ENCODE results near the gene CCDC88B. TPM values are rescaled to one million over a fixed set of nuclear protein-coding genes. Genes with fewer than 3 reads are reported as not detected.

Gene CCDC88B
- total and polyA plus RNA-seq, 5 donors from 2014 or later, result 7.4 to 144 (median 10.2) TPM

DNA sequence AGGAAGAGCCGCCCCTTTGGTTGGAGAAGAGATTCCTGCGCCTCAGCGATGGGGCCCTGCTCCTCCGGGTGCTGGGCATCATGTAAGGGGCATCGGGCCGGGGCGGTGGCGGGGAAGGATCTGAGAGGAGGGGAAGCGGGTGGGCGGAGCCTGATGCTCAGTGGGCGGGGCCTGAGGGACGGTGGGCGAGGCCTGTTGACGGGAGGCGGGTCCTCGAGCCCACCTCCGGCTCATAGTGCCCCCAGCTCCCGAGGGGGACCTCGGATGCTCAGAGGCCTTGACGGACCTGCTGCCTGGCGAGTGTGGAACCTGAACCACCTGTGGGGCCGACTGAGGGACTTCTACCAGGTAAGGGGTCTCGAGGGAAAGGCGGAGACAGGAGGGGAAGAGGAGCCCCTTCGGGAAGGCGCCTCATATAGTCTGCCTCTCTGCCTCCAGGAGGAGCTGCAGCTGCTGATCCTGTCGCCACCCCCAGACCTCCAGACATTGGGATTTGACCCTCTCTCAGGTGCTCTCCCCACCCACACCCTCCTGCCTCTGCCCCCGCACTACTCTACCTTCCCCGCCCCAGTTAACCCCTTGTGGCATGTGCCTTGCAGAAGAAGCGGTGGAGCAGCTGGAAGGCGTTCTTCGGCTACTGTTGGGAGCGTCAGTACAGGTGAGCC, 799 bp downstream of the CCDC88B start:
- Mint-ChIP-seq H3K27me3 (no peaks in the 10 kb centered on the region), H3K4me1 (peaks cover 0 to 57% (median 25%) of the 10 kb centered on the region in 4 donors), H3K36me3 (peaks cover 11% of the 10 kb centered on the region), H3K9me3 (no peaks in the 10 kb centered on the region), H3K4me3 (peak overlapping the region; percentile 80 to 95 (median 88)), H3K27ac (peak overlapping the region; percentile 79 to 97 (median 95))
- Histone ChIP-seq H3K4me3 (ENCODE audit: low read depth, low read length) (no peak overlapping the region), H3K27me3 (ENCODE audit: control insufficient read depth, insufficient read depth, low read length) (no peaks in the 10 kb centered on the region), H3K36me3 (ENCODE audit: control insufficient read depth, insufficient read depth, low read length) (peaks cover 15% of the 10 kb centered on the region), H3K27ac (ENCODE audit: insufficient read depth, low read length, poor library complexity, severe bottlenecking) (peak overlapping the region; percentile 92), H3K9me3 (ENCODE audit: control insufficient read depth in 2 of 2, low read length in 2 of 2) (no peaks in the 10 kb centered on the region), H3K4me1 (ENCODE audit: control insufficient read depth, insufficient read depth, low read length, poor library complexity, severe bottlenecking) (peaks cover 36% of the 10 kb centered on the region)
- DNase-seq (peak; percentile 63 to 71 (median 67)), ATAC-seq (ENCODE audit: low read depth in 2 of 2) (peak; percentile 14 to 17)

DNA sequence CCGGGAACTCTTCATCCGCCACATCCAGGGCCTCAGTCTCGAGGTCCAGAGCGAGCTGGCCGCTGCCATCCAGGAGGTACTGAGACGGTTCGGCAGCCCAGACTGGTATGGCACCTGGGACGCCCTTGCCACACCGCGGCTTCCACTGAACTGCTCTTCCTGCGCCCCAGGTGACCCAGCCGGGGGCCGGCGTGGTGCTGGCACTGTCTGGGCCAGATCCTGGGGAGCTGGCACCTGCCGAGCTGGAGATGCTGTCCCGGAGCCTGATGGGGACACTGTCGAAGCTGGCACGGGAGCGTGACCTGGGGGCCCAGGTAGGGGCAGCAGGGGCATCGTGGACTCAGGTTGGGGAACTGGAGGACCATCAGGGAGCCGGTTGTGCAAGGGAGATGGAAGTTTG, 1.4 kb downstream of the CCDC88B start:
- H3K27me3 ChIP-seq (ENCODE audit: control insufficient read depth, insufficient read depth, low read length), result no peaks in the 10 kb centered on the region
- no peaks in the 10 kb centered on the region for H3K9me3 Mint-ChIP-seq
- H3K4me3 ChIP-seq (ENCODE audit: low read depth, low read length), result no peak overlapping the region
- peaks cover 36% of the 10 kb centered on the region for H3K4me1 ChIP-seq (ENCODE audit: control insufficient read depth, insufficient read depth, low read length, poor library complexity, severe bottlenecking)
- peak overlapping the region; percentile 92 for H3K27ac ChIP-seq (ENCODE audit: insufficient read depth, low read length, poor library complexity, severe bottlenecking)
- H3K4me1 Mint-ChIP-seq, result peaks cover 0 to 57% (median 26%) of the 10 kb centered on the region in 4 donors
- ATAC-seq (ENCODE audit: low read depth in 2 of 2) (no peak), DNase-seq (no peak)
- no peaks in the 10 kb centered on the region for H3K9me3 ChIP-seq (ENCODE audit: control insufficient read depth in 2 of 2, low read length in 2 of 2)
- H3K27me3 Mint-ChIP-seq, result no peaks in the 10 kb centered on the region
- peaks cover 15% of the 10 kb centered on the region for H3K36me3 ChIP-seq (ENCODE audit: control insufficient read depth, insufficient read depth, low read length)
- H3K4me3 Mint-ChIP-seq, result peak overlapping the region; percentile 61 to 89 (median 79)
- H3K36me3 Mint-ChIP-seq, result peaks cover 13% of the 10 kb centered on the region
- peak overlapping the region in 1 of 3 donors; percentile 95 for H3K27ac Mint-ChIP-seq

DNA sequence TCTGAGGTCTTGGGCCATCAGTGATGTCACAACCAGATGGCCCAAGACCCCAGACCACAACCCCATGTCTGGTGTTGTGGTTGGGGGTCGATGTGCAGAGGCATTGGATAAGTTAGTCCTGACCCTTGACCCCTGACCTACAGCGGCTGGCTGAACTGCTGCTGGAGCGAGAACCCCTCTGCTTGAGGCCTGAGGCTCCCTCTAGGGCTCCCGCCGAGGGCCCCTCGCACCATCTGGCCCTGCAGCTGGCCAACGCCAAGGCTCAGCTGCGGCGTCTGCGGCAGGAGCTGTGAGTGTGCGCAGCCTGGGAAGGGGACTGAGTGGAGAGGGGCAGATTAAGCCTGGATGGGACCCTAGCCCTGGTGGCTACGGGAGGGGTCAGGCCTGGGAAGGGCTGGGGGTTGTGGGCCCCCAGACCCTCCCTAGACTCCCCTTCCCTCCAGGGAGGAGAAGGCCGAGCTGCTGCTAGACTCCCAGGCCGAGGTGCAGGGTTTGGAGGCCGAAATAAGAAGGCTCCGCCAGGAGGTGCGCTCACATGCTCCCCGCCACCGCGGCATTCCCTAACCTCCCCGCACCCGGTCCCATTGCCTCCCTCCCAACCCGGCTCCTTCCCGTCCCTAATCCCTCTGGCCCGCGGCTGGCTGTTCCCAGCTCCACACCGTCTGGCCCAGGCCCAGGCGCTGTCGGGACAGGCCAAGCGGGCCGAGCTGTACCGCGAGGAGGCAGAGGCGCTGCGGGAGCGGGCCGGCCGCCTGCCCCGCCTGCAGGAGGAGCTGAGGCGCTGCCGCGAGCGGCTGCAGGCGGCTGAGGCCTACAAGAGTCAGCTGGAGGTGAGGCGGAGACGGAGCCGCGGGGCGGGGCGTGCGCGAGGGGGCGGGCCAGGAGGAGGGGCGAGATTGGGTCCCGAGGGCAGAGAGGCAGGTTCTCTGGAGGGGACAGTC, 2.1 kb downstream of the CCDC88B start:
- no peaks in the 10 kb centered on the region for H3K9me3 Mint-ChIP-seq
- no peaks in the 10 kb centered on the region for H3K27me3 ChIP-seq (ENCODE audit: control insufficient read depth, insufficient read depth, low read length)
- peak; percentile 60 to 68 for ATAC-seq (ENCODE audit: low read depth in 2 of 2)
- peaks cover 0 to 57% (median 26%) of the 10 kb centered on the region in 4 donors for H3K4me1 Mint-ChIP-seq
- H3K4me1 ChIP-seq (ENCODE audit: control insufficient read depth, insufficient read depth, low read length, poor library complexity, severe bottlenecking), result peaks cover 36% of the 10 kb centered on the region
- H3K36me3 ChIP-seq (ENCODE audit: control insufficient read depth, insufficient read depth, low read length), result peaks cover 15% of the 10 kb centered on the region
- no peaks in the 10 kb centered on the region for H3K9me3 ChIP-seq (ENCODE audit: control insufficient read depth in 2 of 2, low read length in 2 of 2)
- H3K4me3 Mint-ChIP-seq, result peak overlapping the region; percentile 44 to 80 (median 61)
- peaks cover 13% of the 10 kb centered on the region for H3K36me3 Mint-ChIP-seq
- peak; percentile 83 to 91 (median 87) for DNase-seq
- H3K4me3 ChIP-seq (ENCODE audit: low read depth, low read length), result no peak overlapping the region
- H3K27ac ChIP-seq (ENCODE audit: insufficient read depth, low read length, poor library complexity, severe bottlenecking), result peak overlapping the region; percentile 23
- no peaks in the 10 kb centered on the region for H3K27me3 Mint-ChIP-seq
- peak overlapping the region in 1 of 3 donors; percentile 20 for H3K27ac Mint-ChIP-seq

DNA sequence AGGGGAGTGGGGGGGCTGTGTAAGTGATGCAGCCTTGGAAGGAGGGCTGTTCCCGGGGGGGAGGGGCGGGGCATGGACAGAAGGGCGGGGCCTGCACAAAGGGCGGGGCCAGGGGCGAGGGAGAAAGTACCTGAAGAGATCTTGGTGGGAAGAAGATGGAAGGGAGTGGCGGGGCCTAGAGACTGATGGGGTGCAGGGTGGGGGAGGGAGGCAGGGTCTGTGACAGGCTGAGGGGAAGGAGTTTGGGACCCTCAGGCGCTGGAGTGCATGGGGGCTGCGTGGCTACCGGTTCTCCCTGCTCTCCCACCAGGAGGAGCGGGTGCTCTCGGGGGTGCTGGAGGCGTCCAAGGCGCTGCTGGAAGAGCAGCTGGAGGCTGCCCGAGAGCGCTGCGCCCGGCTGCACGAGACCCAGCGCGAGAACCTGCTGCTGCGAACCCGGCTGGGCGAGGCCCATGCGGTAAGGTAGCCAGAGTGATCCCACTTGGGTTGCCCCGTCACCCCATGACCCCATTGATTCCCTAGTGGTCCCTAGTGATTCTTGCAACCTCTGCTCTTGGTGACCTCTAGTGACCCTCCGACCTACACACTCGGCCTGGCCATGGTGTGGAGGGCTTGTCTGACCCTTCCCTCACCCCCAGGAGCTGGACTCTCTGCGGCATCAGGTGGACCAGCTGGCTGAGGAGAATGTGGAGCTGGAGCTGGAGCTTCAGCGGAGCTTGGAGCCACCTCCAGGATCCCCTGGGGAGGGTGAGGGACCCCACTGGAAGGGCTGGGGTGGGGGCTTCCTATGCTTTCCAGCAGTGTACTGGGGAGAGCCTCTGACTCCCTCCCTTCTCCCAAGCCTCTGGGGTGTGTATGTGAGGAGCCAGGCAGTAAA, 3.1 kb downstream of the CCDC88B start:
- peak overlapping the region in 3 of 4 donors; percentile 7 to 54 (median 44) for H3K4me3 Mint-ChIP-seq
- Histone ChIP-seq H3K27ac (ENCODE audit: insufficient read depth, low read length, poor library complexity, severe bottlenecking) (peak overlapping the region; percentile 23), H3K36me3 (ENCODE audit: control insufficient read depth, insufficient read depth, low read length) (peaks cover 18% of the 10 kb centered on the region), H3K4me1 (ENCODE audit: control insufficient read depth, insufficient read depth, low read length, poor library complexity, severe bottlenecking) (peaks cover 36% of the 10 kb centered on the region), H3K4me3 (ENCODE audit: low read depth, low read length) (no peak overlapping the region), H3K9me3 (ENCODE audit: control insufficient read depth in 2 of 2, low read length in 2 of 2) (no peaks in the 10 kb centered on the region), H3K27me3 (ENCODE audit: control insufficient read depth, insufficient read depth, low read length) (no peaks in the 10 kb centered on the region)
- H3K9me3 Mint-ChIP-seq, result no peaks in the 10 kb centered on the region
- DNase-seq (no peak), ATAC-seq (ENCODE audit: low read depth in 2 of 2) (no peak)
- no peaks in the 10 kb centered on the region for H3K27me3 Mint-ChIP-seq
- no peak overlapping the region for H3K27ac Mint-ChIP-seq
- peaks cover 9% of the 10 kb centered on the region for H3K36me3 Mint-ChIP-seq
- peaks cover 0 to 50% (median 21%) of the 10 kb centered on the region in 4 donors for H3K4me1 Mint-ChIP-seq

DNA sequence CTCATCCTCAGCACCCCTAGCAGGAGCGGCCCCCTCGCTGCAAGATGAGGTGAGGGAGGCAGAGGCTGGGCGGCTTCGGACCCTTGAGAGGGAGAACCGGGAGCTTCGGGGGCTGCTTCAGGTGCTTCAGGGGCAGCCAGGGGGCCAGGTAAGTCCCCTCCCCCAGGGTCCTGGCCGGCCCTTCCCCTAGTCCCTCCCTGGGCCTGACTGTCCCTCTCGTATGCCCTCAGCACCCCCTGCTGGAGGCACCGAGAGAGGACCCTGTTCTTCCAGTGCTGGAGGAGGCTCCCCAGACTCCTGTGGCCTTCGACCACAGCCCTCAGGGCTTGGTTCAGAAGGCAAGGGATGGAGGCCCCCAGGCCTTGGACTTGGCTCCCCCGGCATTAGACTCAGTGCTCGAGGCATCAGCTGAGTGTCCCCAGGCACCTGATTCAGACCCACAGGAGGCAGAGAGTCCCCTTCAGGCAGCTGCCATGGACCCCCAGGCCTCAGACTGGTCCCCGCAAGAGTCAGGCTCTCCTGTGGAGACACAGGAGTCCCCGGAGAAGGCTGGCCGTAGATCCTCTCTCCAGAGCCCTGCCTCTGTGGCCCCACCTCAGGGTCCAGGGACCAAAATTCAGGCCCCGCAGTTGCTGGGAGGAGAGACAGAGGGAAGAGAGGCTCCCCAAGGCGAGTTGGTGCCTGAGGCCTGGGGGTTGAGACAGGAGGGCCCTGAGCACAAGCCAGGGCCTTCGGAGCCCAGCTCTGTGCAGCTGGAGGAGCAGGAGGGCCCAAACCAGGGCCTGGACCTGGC, 4.0 kb downstream of the CCDC88B start:
- DNase-seq (peak in 1 of 3 donors; percentile 30), ATAC-seq (ENCODE audit: low read depth in 2 of 2) (no peak)
- no peak overlapping the region for H3K4me3 ChIP-seq (ENCODE audit: low read depth, low read length)
- no peaks in the 10 kb centered on the region for H3K27me3 Mint-ChIP-seq
- peaks cover 15% of the 10 kb centered on the region for H3K36me3 ChIP-seq (ENCODE audit: control insufficient read depth, insufficient read depth, low read length)
- no peak overlapping the region for H3K4me3 Mint-ChIP-seq
- H3K36me3 Mint-ChIP-seq, result peaks cover 9% of the 10 kb centered on the region
- no peaks in the 10 kb centered on the region for H3K9me3 ChIP-seq (ENCODE audit: control insufficient read depth in 2 of 2, low read length in 2 of 2)
- H3K27me3 ChIP-seq (ENCODE audit: control insufficient read depth, insufficient read depth, low read length), result no peaks in the 10 kb centered on the region
- H3K4me1 Mint-ChIP-seq, result peaks cover 0 to 42% (median 17%) of the 10 kb centered on the region in 4 donors
- H3K27ac Mint-ChIP-seq, result no peak overlapping the region
- H3K9me3 Mint-ChIP-seq, result no peaks in the 10 kb centered on the region
- no peak overlapping the region for H3K27ac ChIP-seq (ENCODE audit: insufficient read depth, low read length, poor library complexity, severe bottlenecking)
- peaks cover 36% of the 10 kb centered on the region for H3K4me1 ChIP-seq (ENCODE audit: control insufficient read depth, insufficient read depth, low read length, poor library complexity, severe bottlenecking)

DNA sequence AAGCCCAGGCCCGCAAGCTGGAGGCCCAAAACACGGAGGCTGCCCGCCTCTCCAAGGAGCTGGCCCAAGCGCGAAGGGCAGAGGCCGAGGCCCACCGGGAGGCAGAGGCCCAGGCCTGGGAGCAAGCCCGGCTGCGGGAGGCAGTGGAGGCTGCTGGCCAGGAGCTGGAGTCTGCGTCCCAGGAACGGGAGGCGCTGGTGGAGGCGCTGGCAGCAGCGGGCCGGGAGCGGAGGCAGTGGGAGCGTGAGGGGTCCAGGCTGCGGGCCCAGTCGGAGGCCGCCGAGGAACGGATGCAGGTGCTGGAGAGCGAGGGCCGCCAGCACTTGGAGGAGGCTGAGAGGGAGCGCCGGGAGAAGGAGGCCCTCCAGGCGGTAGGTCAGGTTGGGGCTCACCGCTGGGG, 4.8 kb downstream of the CCDC88B start:
- H3K4me1 ChIP-seq (ENCODE audit: control insufficient read depth, insufficient read depth, low read length, poor library complexity, severe bottlenecking), result peaks cover 28% of the 10 kb centered on the region
- no peaks in the 10 kb centered on the region for H3K27me3 ChIP-seq (ENCODE audit: control insufficient read depth, insufficient read depth, low read length)
- no peak overlapping the region for H3K4me3 ChIP-seq (ENCODE audit: low read depth, low read length)
- ATAC-seq (ENCODE audit: low read depth in 2 of 2) (no peak), DNase-seq (no peak)
- Mint-ChIP-seq H3K4me1 (peaks cover 0 to 33% (median 10%) of the 10 kb centered on the region in 4 donors), H3K36me3 (peaks cover 10% of the 10 kb centered on the region), H3K27me3 (no peaks in the 10 kb centered on the region), H3K27ac (peak overlapping the region in 1 of 3 donors; percentile 86), H3K4me3 (no peak overlapping the region), H3K9me3 (no peaks in the 10 kb centered on the region)
- H3K9me3 ChIP-seq (ENCODE audit: control insufficient read depth in 2 of 2, low read length in 2 of 2), result no peaks in the 10 kb centered on the region
- peaks cover 19% of the 10 kb centered on the region for H3K36me3 ChIP-seq (ENCODE audit: control insufficient read depth, insufficient read depth, low read length)
- no peak overlapping the region for H3K27ac ChIP-seq (ENCODE audit: insufficient read depth, low read length, poor library complexity, severe bottlenecking)
